Measurements from ENCODE around the gene ATG12. TPM values are rescaled to one million over a fixed set of nuclear protein-coding genes. Genes with fewer than 3 reads are reported as not detected.

Gene ATG12
- total RNA-seq, 1 donor from 2014 or later, result 122 TPM

GRCh38 chr5:115820846-115821245 lies 20.5 kb downstream of the ATG12 start:
- Histone ChIP-seq H3K9me3 (ENCODE audit: low read depth) (no peaks in the 10 kb centered on the region), H3K9ac (no peak overlapping the region), H4K20me1 (ENCODE audit: low read depth) (no peaks in the 10 kb centered on the region), H3K4me3 (no peak overlapping the region), H3K27me3 (peaks cover 12% of the 10 kb centered on the region), H3F3A (ENCODE audit: low read depth) (peaks cover 7% of the 10 kb centered on the region), H3K79me2 (ENCODE audit: low read depth) (no peaks in the 10 kb centered on the region), H2AFZ (replicated peaks) (no peak overlapping the region), H3K36me3 (no peaks in the 10 kb centered on the region), H3K4me2 (no peak overlapping the region), H3K4me1 (no peaks in the 10 kb centered on the region), H3K27ac (no peak overlapping the region)
- Mint-ChIP-seq H3K4me3 (no peak overlapping the region), H3K27me3 (ENCODE audit: insufficient read depth, low read depth) (no peaks in the 10 kb centered on the region), H3K27ac (no peak overlapping the region), H3K36me3 (no peaks in the 10 kb centered on the region), H3K4me1 (peaks cover 15% of the 10 kb centered on the region), H3K9me3 (peaks cover 3% of the 10 kb centered on the region)
- TF ChIP-seq EZH2phosphoT487 (IDR thresholded peaks at IDR 0.05) (no peak), EZH2 (IDR thresholded peaks at IDR 0.05) (no peak), CTCF (IDR thresholded peaks at IDR 0.05) (no peak)
- no peak for DNase-seq (ENCODE audit: low spot score)

DNA sequence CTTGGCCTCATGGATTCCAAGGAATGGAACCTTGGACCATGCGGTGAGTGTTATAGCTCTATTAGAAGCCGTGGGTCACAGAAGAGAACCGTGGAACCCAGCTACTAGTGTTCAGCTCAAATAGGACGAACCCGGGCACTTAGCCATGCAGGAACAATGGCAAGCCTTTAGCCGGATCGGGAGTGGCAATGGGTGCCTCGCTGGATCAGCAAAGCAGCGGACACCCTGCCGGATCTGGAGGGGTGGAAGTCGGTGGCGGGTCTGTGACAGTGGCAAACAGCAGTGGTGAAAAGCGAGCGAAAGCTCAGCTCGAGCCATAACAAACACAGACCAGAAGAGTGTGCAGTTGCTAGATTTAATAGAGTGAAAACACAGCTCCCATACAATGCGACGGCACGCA lies 22.5 kb downstream of the ATG12 start:
- Histone ChIP-seq H3K4me2 (no peak overlapping the region), H4K20me1 (ENCODE audit: low read depth) (peaks cover 15% of the 10 kb centered on the region), H2AFZ (replicated peaks) (peak overlapping the region; percentile 65), H3K4me3 (no peak overlapping the region), H3K9me3 (ENCODE audit: low read depth) (no peaks in the 10 kb centered on the region), H3F3A (ENCODE audit: low read depth) (peaks cover 10% of the 10 kb centered on the region), H3K79me2 (ENCODE audit: low read depth) (no peaks in the 10 kb centered on the region), H3K27me3 (peaks cover 32% of the 10 kb centered on the region), H3K4me1 (peaks cover 14% of the 10 kb centered on the region), H3K9ac (no peak overlapping the region), H3K36me3 (no peaks in the 10 kb centered on the region), H3K27ac (no peak overlapping the region)
- DNase-seq (ENCODE audit: low spot score), result no peak
- Mint-ChIP-seq H3K36me3 (peaks cover 3% of the 10 kb centered on the region), H3K4me3 (no peak overlapping the region), H3K27ac (no peak overlapping the region), H3K27me3 (ENCODE audit: insufficient read depth, low read depth) (peaks cover 2% of the 10 kb centered on the region), H3K9me3 (peaks cover 2% of the 10 kb centered on the region), H3K4me1 (peaks cover 32% of the 10 kb centered on the region)
- TF ChIP-seq EZH2phosphoT487 (IDR thresholded peaks at IDR 0.05), result no peak
- no peak for TF ChIP-seq CTCF (IDR thresholded peaks at IDR 0.05)
- TF ChIP-seq EZH2 (IDR thresholded peaks at IDR 0.05), result no peak

DNA sequence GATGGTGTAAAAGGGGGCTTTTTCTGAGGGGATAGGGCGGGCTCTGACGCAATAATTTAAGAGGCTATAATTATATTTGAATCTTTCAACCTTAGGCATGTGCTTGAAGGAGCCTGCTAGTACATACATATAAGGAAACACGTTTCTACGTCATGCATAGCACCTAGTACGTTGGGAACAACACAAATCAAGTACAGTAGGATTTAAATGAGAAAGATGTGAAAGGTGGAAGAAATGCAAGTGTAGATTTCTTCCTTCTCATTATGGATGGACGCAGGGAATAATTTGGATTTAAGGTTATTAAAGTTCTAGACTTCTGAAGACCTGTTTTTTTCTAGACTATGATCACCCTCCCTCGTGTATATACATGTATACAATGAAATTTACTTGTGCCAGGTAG lies 24.0 kb downstream of the ATG12 start:
- H3K36me3 ChIP-seq, result no peaks in the 10 kb centered on the region
- TF ChIP-seq EZH2phosphoT487 (IDR thresholded peaks at IDR 0.05), result no peak
- TF ChIP-seq CTCF (IDR thresholded peaks at IDR 0.05), result no peak
- no peak for TF ChIP-seq EZH2 (IDR thresholded peaks at IDR 0.05)
- peak overlapping the region; percentile 96 for H3K4me2 ChIP-seq
- peaks cover 35% of the 10 kb centered on the region for H3K4me1 Mint-ChIP-seq
- DNase-seq (ENCODE audit: low spot score), result no peak
- H3K4me1 ChIP-seq, result peaks cover 22% of the 10 kb centered on the region
- no peaks in the 10 kb centered on the region for H3K79me2 ChIP-seq (ENCODE audit: low read depth)
- H3K36me3 Mint-ChIP-seq, result peaks cover 8% of the 10 kb centered on the region
- peaks cover 10% of the 10 kb centered on the region for H3F3A ChIP-seq (ENCODE audit: low read depth)
- peaks cover 2% of the 10 kb centered on the region for H3K27me3 Mint-ChIP-seq (ENCODE audit: insufficient read depth, low read depth)
- peak overlapping the region; percentile 71 for H3K4me3 ChIP-seq
- peak overlapping the region; percentile 90 for H2AFZ ChIP-seq (replicated peaks)
- peaks cover 34% of the 10 kb centered on the region for H3K27me3 ChIP-seq
- peak overlapping the region; percentile 63 for H3K4me3 Mint-ChIP-seq
- H4K20me1 ChIP-seq (ENCODE audit: low read depth), result peaks cover 17% of the 10 kb centered on the region
- H3K27ac Mint-ChIP-seq, result no peak overlapping the region
- no peaks in the 10 kb centered on the region for H3K9me3 ChIP-seq (ENCODE audit: low read depth)
- no peaks in the 10 kb centered on the region for H3K9me3 Mint-ChIP-seq
- no peak overlapping the region for H3K9ac ChIP-seq
- H3K27ac ChIP-seq, result no peak overlapping the region

Data from neural progenitor cell (in vitro differentiated cells).